Uterus (tissue), 2 donors: Measurements from ENCODE around the gene ANO4.

Experiments used
- CTCF ChIP-seq, 4 experiments: fragments of 200-600 bp in 2 of 4; fragments of 450-650 bp in 2 of 4; sonication (generic) in 2 of 4; IDR thresholded peaks; one replicate each; pipeline ENCODE4 v1.5.1; 2016 to 2019; ENCODE audit warnings: antibody characterized with exemption in 4 of 4, mild to moderate bottlenecking in 2 of 4, moderate library complexity in 1 of 4
- POLR2A ChIP-seq, 2 donors: fragments of 450-650 bp; IDR thresholded peaks; one replicate each; pipeline ENCODE4 v1.6.1; 2016; ENCODE audit warnings: antibody characterized with exemption in 2 of 2, mild to moderate bottlenecking in 1 of 2, moderate library complexity in 1 of 2

- TF ChIP-seq CTCF (IDR thresholded peaks at IDR 0.05) = no peak
- no peak for TF ChIP-seq POLR2A (IDR thresholded peaks at IDR 0.05)
These were observed 39.4 kb upstream of the ANO4 start for GRCh38 chr12:100755186-100755585.
